HepG2 (cell line): ENCODE data around the gene BLOC1S1. TPM values are rescaled to one million over a fixed set of nuclear protein-coding genes. Genes with fewer than 3 reads are reported as not detected.

Source experiments
- ATAC-seq: fragments of 200-7000 bp; cut with Tn5 transposase; 3 replicates; pipeline ENCODE4 v1.9.1; 2020; ENCODE audit warnings: mild to moderate bottlenecking, moderate library complexity
- BruUV-seq: library from RNA; stranded (reverse); fragments of 400-500 nt; replicated peaks from 2 replicates; lab custom pipeline; 2021; lab: Mats Ljungman, UMichigan
- CTCF ChIA-PET: fragments of 300-600 bp; formaldehyde crosslinking; extraction: SDS; loops from one replicate; lab custom pipeline; 2021; ENCODE audit warnings: low total read pairs, inconsistent platforms, low intra/inter-chr PET ratio; lab: Yijun Ruan, JAX
- POLR2A ChIA-PET: fragments of 350-600 bp; sonication (Branson Sonifier 250); formaldehyde crosslinking; loops from one replicate; lab custom pipeline; 2020; ENCODE audit warnings: antibody characterized with exemption, inconsistent platforms; lab: Yijun Ruan, JAX
- DNase-seq: peaks from one replicate; pipeline ENCODE4 v3.0.0-alpha.2; 2015; ENCODE audit warnings: low spot score
- FAIRE-seq: peaks from 3 replicates; lab custom pipeline; 2011; peaks lifted over from hg19 to GRCh38; lab: Jason Lieb, UNC
- H2AFZ ChIP-seq: one replicate; pipeline ENCODE4 v1.6.1; 2011; ENCODE audit warnings: low read length, inconsistent platforms
- H3K27ac ChIP-seq: fragments of 300-600 bp; 3 replicates; pipeline ENCODE4 v1.8.0; 2011; ENCODE audit warnings: mixed run types, mild to moderate bottlenecking, mixed read lengths, low read length, inconsistent platforms; ENCODE audit not compliant: insufficient read depth; ENCODE audit errors: extremely low read length
- H3K27me3 ChIP-seq, 2 experiments: fragments of 200-600 bp in 1 of 2; 2 replicates in 1 of 2; 3 replicates in 1 of 2; pipeline versions ENCODE4 v1.6.0 to v1.8.0; 2011; ENCODE audit warnings: low read length in 2 of 2, mild to moderate bottlenecking in 2 of 2, moderate library complexity in 2 of 2, inconsistent platforms in 1 of 2; ENCODE audit not compliant: insufficient read depth in 2 of 2, control insufficient read depth in 1 of 2
- H3K36me3 ChIP-seq, 2 experiments: fragments of 200-600 bp in 1 of 2; replicated peaks in 1 of 2; 2 replicates in 1 of 2; 3 replicates in 1 of 2; pipeline versions ENCODE4 v1.5.1 to v1.8.0; 2011; ENCODE audit warnings: low read length in 2 of 2, inconsistent platforms in 1 of 2; ENCODE audit not compliant: insufficient read depth in 2 of 2, control insufficient read depth in 1 of 2
- H3K4me1 ChIP-seq: 2 replicates; pipeline ENCODE4 v1.5.1; 2012; ENCODE audit warnings: low read length, inconsistent platforms; ENCODE audit not compliant: insufficient read depth
- H3K4me2 ChIP-seq: 2 replicates; pipeline ENCODE4 v1.6.0; 2011; ENCODE audit warnings: low read depth, low read length, inconsistent platforms
- H3K4me3 ChIP-seq, 3 experiments: fragments of 200-600 bp in 1 of 3; sonication (generic), shearing (Covaris generic) in 1 of 3; replicated peaks in 1 of 3; 2 replicates each; pipeline ENCODE4 v1.5.1; 2011 to 2016; ENCODE audit warnings: low read length in 3 of 3, inconsistent platforms in 2 of 3, low read depth in 2 of 3, mild to moderate bottlenecking in 2 of 3, control low read depth in 1 of 3, mixed read lengths in 1 of 3; ENCODE audit not compliant: insufficient read depth in 1 of 3
- H3K79me2 ChIP-seq: one replicate; pipeline ENCODE4 v1.6.1; 2011; ENCODE audit warnings: low read length, inconsistent platforms; ENCODE audit not compliant: insufficient read depth
- H3K9ac ChIP-seq: 2 replicates; pipeline ENCODE4 v1.6.0; 2011; ENCODE audit warnings: mild to moderate bottlenecking, low read depth, low read length, inconsistent platforms; ENCODE audit not compliant: insufficient read depth
- H3K9me3 ChIP-seq: 2 replicates; pipeline ENCODE4 v1.5.1; 2012; ENCODE audit warnings: mild to moderate bottlenecking, low read length
- H4K20me1 ChIP-seq: 2 replicates; pipeline ENCODE4 v1.6.0; 2011; ENCODE audit warnings: inconsistent platforms, mild to moderate bottlenecking, low read length, moderate library complexity; ENCODE audit not compliant: insufficient read depth
- ATF2 ChIP-seq: sonication (generic); formaldehyde crosslinking; IDR thresholded peaks from 2 replicates; pipeline ENCODE4 v1.4.0; 2020; ENCODE audit warnings: missing genetic modification reagents
- ATF7 ChIP-seq, 2 experiments: fragments of 450-650 bp in 1 of 2; sonication (generic) in 1 of 2; formaldehyde crosslinking in 1 of 2; IDR thresholded peaks; 2 replicates each; pipeline versions ENCODE4 v1.4.0 to v1.6.1; 2016 to 2020; ENCODE audit warnings: antibody characterized with exemption in 1 of 2, mild to moderate bottlenecking in 1 of 2, missing genetic modification reagents in 1 of 2
- CSRNP2 ChIP-seq: sonication (generic); formaldehyde crosslinking; conservative IDR thresholded peaks from 2 replicates; pipeline ENCODE4 v1.8.0; 2022; ENCODE audit warnings: low read depth, missing genetic modification reagents
- HNF4A ChIP-seq: sonication (generic); formaldehyde crosslinking; IDR thresholded peaks from 2 replicates; pipeline ENCODE4 v1.4.0; 2020; ENCODE audit warnings: missing genetic modification reagents
- KAT8 ChIP-seq: IDR thresholded peaks from 2 replicates; pipeline ENCODE4 v1.6.1; 2016; ENCODE audit warnings: missing genetic modification reagents, missing compliant biosample characterization
- LCORL ChIP-seq, 2 experiments: fragments of 450-650 bp in 1 of 2; sonication (generic) in 1 of 2; formaldehyde crosslinking in 1 of 2; IDR thresholded peaks; 2 replicates each; pipeline versions ENCODE4 v1.5.0 to v1.6.1; 2017 to 2020; ENCODE audit warnings: antibody characterized with exemption in 1 of 2, missing genetic modification reagents in 1 of 2
- MAFG ChIP-seq: sonication (generic); formaldehyde crosslinking; IDR thresholded peaks from 2 replicates; pipeline ENCODE4 v1.5.1; 2020; ENCODE audit warnings: mild to moderate bottlenecking, missing genetic modification reagents
- MIER2 ChIP-seq: IDR thresholded peaks from 2 replicates; pipeline ENCODE4 v1.6.1; 2016; ENCODE audit warnings: missing biosample characterization, missing genetic modification reagents
- MIXL1 ChIP-seq: IDR thresholded peaks from 2 replicates; pipeline ENCODE4 v1.6.1; 2016
- SKI ChIP-seq: fragments of 450-650 bp; IDR thresholded peaks from one replicate; pipeline ENCODE4 v1.6.1; 2018; ENCODE audit warnings: mild to moderate bottlenecking; ENCODE audit not compliant: partially characterized antibody
- SP4 ChIP-seq: sonication (generic); formaldehyde crosslinking; IDR thresholded peaks from 2 replicates; pipeline ENCODE4 v1.8.1; 2023; ENCODE audit warnings: mild to moderate bottlenecking, missing genetic modification reagents
- TP53 ChIP-seq: sonication (generic); formaldehyde crosslinking; conservative IDR thresholded peaks from 2 replicates; pipeline ENCODE4 v1.4.0; 2020; ENCODE audit warnings: missing genetic modification reagents
- ZHX1 ChIP-seq: sonication (generic); formaldehyde crosslinking; IDR thresholded peaks from 2 replicates; pipeline ENCODE4 v1.8.1; 2022; ENCODE audit warnings: low read depth, mild to moderate bottlenecking, missing genetic modification reagents
- ZNF230 ChIP-seq: sonication (generic); formaldehyde crosslinking; IDR thresholded peaks from 2 replicates; pipeline ENCODE4 v1.4.0; 2020; ENCODE audit warnings: mild to moderate bottlenecking, missing genetic modification reagents
- ZNF432 ChIP-seq: sonication (generic); formaldehyde crosslinking; IDR thresholded peaks from 2 replicates; pipeline ENCODE4 v1.5.0; 2020; ENCODE audit warnings: missing genetic modification reagents, mild to moderate bottlenecking, borderline replicate concordance
- ZNF446 ChIP-seq: sonication (generic); formaldehyde crosslinking; IDR thresholded peaks from 2 replicates; pipeline ENCODE4 v1.5.0; 2020; ENCODE audit warnings: mild to moderate bottlenecking, missing genetic modification reagents
- ZNF552 ChIP-seq: sonication (generic); formaldehyde crosslinking; IDR thresholded peaks from 2 replicates; pipeline ENCODE4 v1.9.0; 2022; ENCODE audit warnings: missing genetic modification reagents, mild to moderate bottlenecking, borderline replicate concordance
- WGBS: methylation state at CpG from one replicate; pipeline ENCODE4 v1.1.6; 2017; ENCODE audit warnings: low lambda C conversion rate; 5-methylcytosine and 5-hydroxymethylcytosine counted together
- in situ Hi-C: cut with HindIII; loops from 2 replicates; pipeline ENCODE4 v1.10.0; 2017; ENCODE audit warnings: low pct_unique_long_range_greater_than_20kb; ENCODE audit not compliant: extremely low pct_ligation_motif_present
- intact Hi-C: fragments of 100-400 bp; cut with micrococcal nuclease; formaldehyde crosslinking; loops from one replicate; pipeline ENCODE4 v1.10.0; 2022; ENCODE audit not compliant: unreplicated experiment
- polyA plus RNA-seq, 8 experiments: library from polyadenylated mRNA; depleted of rRNA in 3 of 8; stranded (reverse) in 7 of 8; unstranded in 1 of 8; fragments of >200 nt; fragmentation: Illumina TruSeq in 4 of 8; extraction: Trizol in 4 of 8; gene quantifications; 2 replicates each; pipeline versions ENCODE4 v1.2.1 to v1.2.3, GENCODE V29; 2011 to 2016; ENCODE audit warnings: low read depth in 4 of 8, missing spikeins in 1 of 8, mixed read lengths in 1 of 8; ENCODE audit not compliant: insufficient read depth in 1 of 8
- total RNA-seq, 5 experiments: library from RNA; depleted of rRNA; stranded (reverse); fragments of >200 nt; fragmentation: Illumina TruSeq; extraction: Trizol; gene quantifications; 2 replicates each; pipeline ENCODE4 v1.2.3, GENCODE V29; 2016; ENCODE audit warnings: low read depth in 1 of 5

The BLOC1S1 gene
- total and polyA plus RNA-seq, 2 of the 13 experiments (the other 11 are each of a cell fraction or from before 2014, with no cell fraction given), result 55.1 to 95.3 TPM

- no peak overlapping the region for H2AFZ ChIP-seq
- ATAC-seq (peak; percentile 89), FAIRE-seq (peak; percentile 87), DNase-seq (peak; percentile 84)
- H3K36me3 ChIP-seq, result no peaks in the 10 kb centered on the region
- WGBS, result 0% methylated on average over 5 of the region's 6 CpGs
- in situ Hi-C loops (loop anchor here (5.0 kb wide), 4 partner anchors 60 to 295 kb away; no protein-coding TSS in a partner anchor), intact Hi-C loops (loop anchor here (1.0 to 5.0 kb wide), 5 partner anchors 13 to 300 kb away; partner anchors contain the start of genes DGKA and RDH5)
- H3K4me1 ChIP-seq, result peaks cover 28% of the 10 kb centered on the region
- POLR2A ChIA-PET, result interaction anchor here (0.8 to 3.1 kb wide), 6 partner anchors 7 to 191 kb away, joined by 3 to 27 read pairs (median 15); partner anchors contain the start of genes CD63, DNAJC14, PYM1 and RDH5
- no TSS peak for BruUV-seq
- no peak overlapping the region for H3K27ac ChIP-seq
- peak overlapping the region; percentile 84 for H3K4me2 ChIP-seq
- no peaks in the 10 kb centered on the region for H4K20me1 ChIP-seq
- CTCF ChIA-PET, result interaction anchor here (0.7 to 3.3 kb wide), 7 partner anchors 13 to 292 kb away, joined by 3 to 36 read pairs (median 6); partner anchors contain the start of gene RDH5
- no peaks in the 10 kb centered on the region for H3K79me2 ChIP-seq
- H3K9ac ChIP-seq, result 0 out of 2 replicates have a peak overlapping the region, but pooled peaks have one; percentile 39
- H3K27me3 ChIP-seq, result peaks cover 0 to 4% of the 10 kb centered on the region in 2 experiments; a peak in 1 of 5 replicates
- no peaks in the 10 kb centered on the region for H3K9me3 ChIP-seq
- H3K4me3 ChIP-seq, result peak overlapping the region in 1 of 3 experiments; percentile 63; a peak in 2 of 6 replicates
- peak; percentile 40; the same call in 1 of the 2 replicates for TF ChIP-seq HNF4A (CRISPR knock-in tag)
- TF ChIP-seq ZNF230 (CRISPR knock-in tag), result peak; percentile 70; the same call in 1 of the 2 replicates
- no peak for TF ChIP-seq ZNF432 (CRISPR knock-in tag)
- TF ChIP-seq MIXL1 (CRISPR knock-in tag), result peak; percentile 71; the same call in 1 of the 2 replicates
- TF ChIP-seq ATF7 (IDR thresholded peaks at IDR 0.05), result no peak
- no peak for TF ChIP-seq ATF7 (CRISPR knock-in tag; IDR thresholded peaks at IDR 0.05)
- TF ChIP-seq ZHX1, result no peak
- TF ChIP-seq MAFG (CRISPR knock-in tag), result peak; percentile 59; the same call in 1 of the 2 replicates
- no peak for TF ChIP-seq LCORL (IDR thresholded peaks at IDR 0.05)
- 0 out of 2 replicates have a peak, but pooled peaks have one; percentile 52 for TF ChIP-seq LCORL (CRISPR knock-in tag; IDR thresholded peaks at IDR 0.05)
- TF ChIP-seq ZNF446 (CRISPR knock-in tag), result no peak
- no peak for TF ChIP-seq TP53 (CRISPR knock-in tag)
- TF ChIP-seq ATF2 (CRISPR knock-in tag), result 0 out of 2 replicates have a peak, but pooled peaks have one; percentile 37
- no peak for TF ChIP-seq SKI
- no peak for TF ChIP-seq ZNF552
- TF ChIP-seq CSRNP2 (CRISPR knock-in tag), result no peak
- 0 out of 2 replicates have a peak, but pooled peaks have one; percentile 44 for TF ChIP-seq SP4 (CRISPR knock-in tag)
- TF ChIP-seq KAT8 (CRISPR knock-in tag), result peak; percentile 43; the same call in 1 of the 2 replicates
- TF ChIP-seq MIER2 (CRISPR knock-in tag), result peak; percentile 38; the same call in 1 of the 2 replicates
Measured at GRCh38 chr12:55736780-55737580, 21.1 kb downstream of the BLOC1S1 start.
